ENCODE measurements around the gene NBPF1.
"Not testable (repeated sequence)": the region's sequence is repeated elsewhere in the genome, so short reads cannot be mapped to it uniquely, and the experiment has no call there.

The NBPF1 gene

DNA sequence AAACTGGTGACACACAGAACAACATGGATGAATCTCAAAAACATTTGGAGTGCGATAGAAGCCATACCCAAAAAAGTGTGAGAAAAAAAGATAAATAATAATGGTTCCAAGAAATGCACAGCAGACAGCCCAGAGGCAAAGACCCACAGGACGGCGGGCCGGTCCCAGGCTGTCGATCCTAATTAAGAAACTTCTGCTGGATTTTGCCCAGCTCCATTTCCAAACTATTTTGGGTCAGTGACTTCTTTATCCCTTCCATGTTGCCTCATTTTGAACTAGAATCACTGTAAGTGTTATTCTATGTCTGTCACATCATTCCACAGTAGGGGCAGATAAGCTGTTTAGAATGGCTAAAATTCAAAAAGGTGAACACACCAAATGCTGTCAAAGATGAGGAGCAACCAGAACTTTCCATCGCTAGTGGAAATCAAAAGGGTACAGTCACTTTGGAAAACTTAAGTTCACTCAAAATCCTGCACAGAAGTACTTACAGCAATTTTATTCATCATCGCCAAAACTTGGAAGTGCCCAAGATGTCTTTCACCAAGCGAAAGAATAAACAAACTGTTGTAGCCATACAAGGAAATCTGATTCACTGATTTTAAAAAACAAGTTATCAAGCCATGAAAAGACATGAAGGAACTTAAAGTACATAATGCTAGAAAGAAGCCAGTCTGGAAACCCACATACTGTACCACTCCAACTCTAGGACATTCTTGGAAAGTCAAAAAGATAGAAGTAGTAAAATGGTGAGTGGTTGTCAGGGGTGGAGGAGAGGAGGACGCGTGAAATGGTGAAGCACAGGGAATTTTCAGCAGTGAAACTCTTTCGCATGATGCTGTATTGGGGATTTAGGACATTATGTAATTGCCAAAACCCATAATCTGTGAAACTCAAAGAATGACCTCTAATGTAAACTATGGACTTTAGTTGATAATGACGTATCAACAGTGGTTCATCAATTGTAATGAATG, 7.5 kb downstream of the NBPF1 start:
- DNase-seq (ENCODE audit: low spot score), result no peak

DNA sequence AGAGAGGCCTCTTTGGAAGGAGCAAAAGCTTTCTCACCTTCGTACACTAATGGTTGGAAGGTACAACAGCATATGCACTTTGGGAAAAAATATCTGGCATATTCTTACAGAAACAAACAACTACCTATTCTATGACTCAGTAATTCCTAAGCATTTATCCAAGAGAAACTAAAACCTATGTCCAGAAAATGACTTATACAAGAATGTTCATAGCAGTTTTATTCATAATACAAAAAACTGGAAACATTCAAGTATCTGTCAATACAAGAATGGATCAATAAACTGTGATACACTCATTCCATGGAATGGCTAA, 8.2 kb downstream of the NBPF1 start:
- DNase-seq (ENCODE audit: low spot score), result no peak

DNA sequence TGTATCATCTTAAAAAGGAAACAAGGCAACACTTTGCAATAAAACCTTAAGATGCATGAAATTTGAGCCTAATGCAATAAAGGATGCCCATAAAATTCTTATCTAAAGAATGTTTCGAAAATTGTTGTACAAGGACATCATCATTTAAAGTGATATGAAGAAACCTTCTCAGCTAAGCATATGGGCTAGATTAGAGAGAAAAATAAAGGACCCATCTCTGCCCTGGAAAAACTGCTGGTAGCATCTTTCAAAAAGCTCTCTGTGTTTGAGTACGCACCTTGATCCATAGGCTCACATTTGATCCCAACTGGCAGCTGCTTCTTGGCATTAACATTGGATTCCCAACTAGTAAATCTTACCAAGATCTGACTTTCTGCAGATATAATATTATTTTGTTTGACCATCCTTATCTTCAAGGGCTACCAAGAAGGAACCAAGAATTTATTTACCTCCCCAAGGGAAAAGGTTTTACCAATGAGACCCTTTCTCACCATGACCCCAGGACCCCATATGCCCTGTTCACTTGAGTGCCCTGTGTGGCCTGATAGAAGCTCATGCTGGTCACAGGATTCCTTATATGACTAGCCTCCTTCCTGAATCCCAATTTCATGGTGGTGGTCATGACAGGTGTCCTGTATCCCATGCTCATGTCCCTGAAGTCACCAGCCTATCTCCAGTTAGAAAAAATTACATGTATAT, 8.7 kb downstream of the NBPF1 start:
- DNase-seq (ENCODE audit: low spot score), result not testable (repeated sequence)

DNA sequence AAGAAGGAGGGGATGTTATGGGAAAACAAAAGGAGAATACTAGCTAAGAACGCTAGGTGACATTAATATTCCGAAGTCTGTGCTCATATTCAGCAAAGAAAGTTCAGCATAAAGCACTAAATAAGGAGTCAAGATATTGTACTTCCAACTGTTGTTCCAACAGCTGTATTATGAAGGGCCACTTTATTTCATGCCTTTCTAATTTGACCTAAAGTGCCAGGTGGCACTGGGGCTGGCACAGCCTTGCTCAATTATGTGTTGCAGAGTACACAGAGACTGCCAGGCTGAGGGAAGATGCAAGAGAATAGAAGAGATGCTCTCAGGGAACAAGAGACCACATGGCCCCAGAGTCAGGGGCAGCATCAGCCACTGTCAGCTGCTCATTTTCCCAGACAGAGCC, 9.7 kb downstream of the NBPF1 start:
- DNase-seq (ENCODE audit: low spot score), result not testable (repeated sequence)

DNA sequence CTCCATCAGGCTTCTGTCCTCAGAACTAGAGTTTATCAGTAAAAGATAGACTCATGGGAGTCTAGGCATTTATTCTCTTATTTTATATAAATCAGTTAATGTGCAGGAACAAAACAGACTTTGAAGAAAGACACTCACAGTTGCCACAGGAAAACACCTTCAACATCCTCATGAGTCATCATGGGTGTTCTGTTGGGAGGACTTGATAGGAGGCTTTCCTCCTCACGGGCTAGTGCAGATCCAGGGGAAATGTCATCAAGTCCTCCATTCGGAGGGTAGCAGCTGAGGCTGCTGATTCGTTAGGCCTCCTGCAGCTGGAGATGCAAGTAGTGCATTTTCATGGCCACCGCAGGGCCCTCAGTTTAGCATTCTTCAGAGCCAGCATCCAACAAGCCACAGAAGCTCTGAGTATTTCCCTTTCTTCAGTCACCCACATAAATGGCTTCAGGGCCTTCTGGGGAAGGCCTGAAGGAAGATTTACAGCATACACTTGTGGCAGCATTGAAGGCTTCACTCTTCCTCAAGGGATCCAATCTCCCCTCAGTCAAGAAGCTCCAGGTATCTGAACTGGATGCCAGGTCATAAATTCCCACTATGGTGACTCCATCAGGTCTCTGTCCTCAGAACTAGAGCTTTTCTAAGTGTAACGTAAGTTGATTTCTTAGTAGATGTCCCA, 10.9 kb downstream of the NBPF1 start:
- DNase-seq (ENCODE audit: low spot score), result not testable (repeated sequence)

DNA sequence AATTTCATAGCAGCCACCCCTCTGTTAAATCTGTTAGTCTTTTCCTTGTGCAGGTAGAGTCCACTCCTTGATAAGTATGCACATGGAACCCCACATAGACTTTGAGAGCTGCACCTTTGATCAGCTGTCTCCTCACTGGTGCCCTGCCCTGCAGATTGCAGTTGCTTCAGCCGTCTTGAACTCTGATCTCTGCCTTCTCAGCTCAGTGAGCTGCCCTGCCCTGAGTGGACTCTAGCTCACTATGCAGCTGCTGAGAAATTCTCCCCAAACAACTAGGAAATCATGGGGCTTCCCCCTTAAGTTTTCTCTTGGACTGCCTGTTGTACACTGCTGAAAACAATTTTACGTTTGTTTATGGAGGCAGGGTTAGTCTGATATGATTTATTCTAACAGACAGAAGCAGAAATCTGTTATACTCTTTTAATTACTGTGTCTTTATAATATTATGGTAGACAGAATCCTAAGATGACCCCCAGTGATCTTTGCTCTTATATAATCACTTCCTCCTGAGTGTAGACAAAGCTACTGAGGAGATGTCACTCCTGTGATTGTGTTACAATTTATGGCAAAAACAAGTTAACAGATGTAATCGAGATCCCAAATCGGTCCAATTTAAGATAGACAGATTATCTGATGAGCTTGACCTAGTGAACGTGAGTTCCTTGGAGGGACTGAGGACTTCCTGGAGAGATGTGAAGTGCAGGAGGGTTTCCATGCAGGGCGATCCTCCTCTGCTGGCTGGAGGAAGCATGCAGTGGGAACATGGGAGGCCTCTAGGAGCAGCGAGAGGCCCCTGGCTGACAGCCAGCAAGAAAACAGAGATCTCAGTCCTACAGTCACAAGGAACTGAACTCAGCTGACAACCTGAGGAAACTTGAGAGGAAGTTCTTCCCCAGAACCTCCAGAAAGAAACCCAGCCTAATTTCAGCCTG, 12.2 kb downstream of the NBPF1 start:
- not testable (repeated sequence) for DNase-seq (ENCODE audit: low spot score)

DNA sequence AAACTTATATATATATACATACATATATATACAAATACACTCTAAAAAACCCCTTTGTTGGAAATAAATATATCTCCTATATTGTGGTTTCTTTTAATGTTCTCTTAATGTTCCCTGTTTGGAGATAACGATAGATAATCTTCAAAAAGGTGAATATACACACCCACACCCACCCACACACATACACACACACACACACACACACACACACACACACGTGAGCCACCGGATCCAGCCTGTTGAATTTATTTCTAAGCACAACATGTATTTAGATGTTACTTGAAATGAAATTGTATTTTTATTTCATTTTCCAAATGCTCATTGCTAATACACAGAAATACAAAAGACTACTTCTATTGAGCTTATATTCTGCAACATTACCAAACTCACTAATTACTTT, 14.0 kb downstream of the NBPF1 start:
- DNase-seq (ENCODE audit: low spot score), result not testable (repeated sequence)

DNA sequence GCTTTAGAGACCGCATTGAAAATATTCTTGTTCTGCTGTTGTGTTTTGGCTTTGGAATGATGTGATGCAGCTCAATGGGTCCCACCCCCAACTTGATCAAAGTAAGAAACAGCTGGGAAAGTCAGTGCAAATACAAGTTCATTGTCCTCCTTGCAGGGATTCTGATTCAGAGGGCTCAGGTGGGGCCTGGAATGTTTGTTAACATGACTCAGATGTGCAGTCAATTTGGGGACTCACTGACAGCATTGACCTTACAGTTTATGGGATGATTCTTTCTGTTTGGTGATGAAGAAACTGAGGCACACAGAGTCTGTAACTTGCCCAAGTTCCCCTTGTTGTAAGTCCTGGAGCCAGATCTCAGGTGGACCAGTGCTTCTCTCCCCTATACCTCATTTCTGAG, 18.1 kb downstream of the NBPF1 start:
- DNase-seq (ENCODE audit: low spot score), result not testable (repeated sequence)

DNA sequence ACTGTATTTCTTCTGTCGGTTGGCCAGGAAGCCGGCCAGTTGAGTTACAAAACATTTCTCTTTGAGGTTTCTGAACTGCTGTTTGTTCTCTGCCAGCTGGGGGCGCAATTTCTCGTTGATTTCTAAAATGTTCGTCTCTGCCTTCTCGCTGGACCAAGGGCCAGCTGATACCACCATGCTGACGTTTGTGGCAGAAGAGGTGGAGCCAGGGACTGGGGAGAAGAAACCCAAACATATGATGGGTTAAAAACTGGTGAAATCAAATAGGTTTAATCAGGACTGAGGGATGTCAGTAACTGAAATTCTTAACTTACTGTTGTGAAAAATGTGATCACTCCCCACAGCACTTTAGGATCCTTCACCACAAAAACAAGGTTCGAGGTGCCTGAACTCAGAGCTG, 21.5 kb downstream of the NBPF1 start:
- not testable (repeated sequence) for DNase-seq (ENCODE audit: low spot score)

DNA sequence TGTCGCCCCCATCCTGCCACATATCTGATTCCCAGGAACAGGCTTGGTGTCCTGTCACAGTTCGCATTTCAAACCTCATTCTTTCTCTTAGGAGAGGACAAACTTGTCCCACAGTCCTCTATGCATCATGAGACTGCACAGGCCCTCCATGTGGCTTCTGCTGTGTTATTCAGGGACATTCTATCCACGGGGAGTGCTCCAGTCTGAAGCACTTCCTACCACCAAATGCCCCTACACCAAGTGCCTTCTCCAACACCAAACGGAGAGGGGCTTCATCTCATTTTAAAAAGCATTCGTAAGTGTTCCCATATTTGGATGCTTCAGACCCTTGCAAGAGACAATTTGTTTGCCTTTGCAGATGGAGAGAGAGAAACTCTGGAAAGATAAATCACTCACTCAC, 25.3 kb downstream of the NBPF1 start:
- not testable (repeated sequence) for DNase-seq (ENCODE audit: low spot score)

DNA sequence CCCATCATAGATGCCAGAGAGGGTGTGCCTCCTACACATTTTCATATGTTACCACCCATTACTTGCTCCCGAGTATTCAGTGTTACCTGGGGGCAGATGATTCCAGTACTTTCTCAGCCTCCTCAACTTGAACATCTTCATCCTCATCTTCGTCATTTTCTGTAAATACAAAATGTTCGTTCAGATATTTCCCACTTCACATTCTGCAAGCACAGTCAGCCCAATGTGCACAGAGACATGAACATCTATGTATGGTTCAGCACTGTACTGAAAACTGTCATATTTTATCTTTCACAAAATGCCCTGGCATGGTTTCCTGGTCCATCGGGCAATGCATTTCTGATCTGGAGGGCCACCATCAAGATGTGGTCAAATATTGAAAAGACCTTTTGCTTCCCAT, 25.7 kb downstream of the NBPF1 start:
- DNase-seq (ENCODE audit: low spot score), result not testable (repeated sequence)

DNA sequence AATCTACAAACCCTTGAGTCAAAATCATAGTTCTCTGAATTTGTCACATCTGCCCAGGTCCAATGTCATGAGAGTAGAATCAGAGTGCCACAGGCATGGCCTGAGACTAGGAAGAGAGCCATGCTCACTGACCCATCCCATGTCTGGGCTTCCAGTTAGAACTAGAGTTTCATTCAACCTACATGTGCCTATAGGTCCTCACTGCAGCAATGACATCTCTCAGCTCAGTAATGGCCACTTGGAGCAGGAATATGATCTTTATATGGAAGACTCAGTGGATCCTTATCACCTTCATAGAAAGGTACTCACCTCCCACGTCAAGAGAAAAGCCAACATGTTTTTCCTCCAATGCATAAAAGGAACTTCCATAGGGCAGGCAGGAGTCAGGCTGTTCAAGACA, 48.0 kb downstream of the NBPF1 start:
- DNase-seq (ENCODE audit: low spot score), result not testable (repeated sequence)

DNA sequence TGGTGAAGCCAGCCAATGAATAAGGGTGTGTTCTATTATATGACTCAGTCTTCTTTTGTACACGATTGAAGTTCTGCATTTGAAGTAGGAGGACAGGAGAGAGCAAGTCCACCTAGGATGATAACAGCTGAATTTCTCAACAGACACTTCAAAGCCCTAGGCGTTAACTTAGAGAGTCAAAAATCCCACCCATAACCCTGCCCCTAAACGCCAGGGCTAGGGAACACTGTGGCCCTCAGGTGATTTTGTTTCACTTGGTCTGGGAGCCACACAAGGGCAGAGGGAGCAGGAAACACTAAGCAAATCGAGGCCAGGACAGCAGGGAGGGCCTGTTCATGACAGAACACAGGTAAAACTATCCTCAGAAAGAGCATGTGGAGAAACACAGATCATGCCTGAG, 52.3 kb downstream of the NBPF1 start:
- DNase-seq (ENCODE audit: low spot score), result not testable (repeated sequence)

DNA sequence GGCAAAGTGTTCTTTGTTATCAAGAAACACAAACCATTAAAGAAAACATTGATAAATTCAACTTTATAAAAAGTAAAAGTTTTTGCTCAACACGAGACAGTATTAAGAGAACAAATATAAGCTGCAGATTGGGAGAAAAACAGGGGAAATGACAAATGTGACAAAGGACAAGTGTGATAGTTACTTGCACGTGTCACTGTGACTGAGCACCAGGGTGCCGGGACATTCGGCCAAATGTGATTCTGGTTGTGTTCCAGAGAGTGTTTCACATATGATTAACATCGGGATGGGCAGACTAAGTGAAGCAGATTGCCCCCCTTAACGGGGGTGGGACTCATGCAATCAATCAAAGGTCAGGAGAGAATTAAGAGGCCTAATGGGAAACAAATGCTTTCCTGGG, 52.9 kb downstream of the NBPF1 start:
- DNase-seq (ENCODE audit: low spot score), result not testable (repeated sequence)

DNA sequence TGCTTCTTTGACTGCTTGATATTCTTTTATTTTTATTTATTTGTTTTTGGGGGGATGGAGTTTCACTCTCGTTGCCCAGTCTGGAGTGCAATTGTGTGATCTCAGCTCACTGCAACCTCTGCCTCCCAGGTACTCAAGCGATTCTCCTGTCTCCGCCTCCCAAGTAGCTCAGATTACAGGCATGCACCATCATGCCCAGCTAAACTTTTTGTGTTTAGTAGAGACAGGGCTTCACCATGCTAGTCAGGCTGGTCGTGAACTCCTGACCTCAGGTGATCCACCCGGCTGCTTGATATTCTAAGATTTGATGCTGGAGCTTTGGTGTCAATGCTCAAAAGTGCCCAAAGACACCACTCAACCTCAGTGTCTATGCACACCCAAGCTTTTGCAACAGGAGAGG, 53.7 kb downstream of the NBPF1 start:
- DNase-seq (ENCODE audit: low spot score), result not testable (repeated sequence)

DNA sequence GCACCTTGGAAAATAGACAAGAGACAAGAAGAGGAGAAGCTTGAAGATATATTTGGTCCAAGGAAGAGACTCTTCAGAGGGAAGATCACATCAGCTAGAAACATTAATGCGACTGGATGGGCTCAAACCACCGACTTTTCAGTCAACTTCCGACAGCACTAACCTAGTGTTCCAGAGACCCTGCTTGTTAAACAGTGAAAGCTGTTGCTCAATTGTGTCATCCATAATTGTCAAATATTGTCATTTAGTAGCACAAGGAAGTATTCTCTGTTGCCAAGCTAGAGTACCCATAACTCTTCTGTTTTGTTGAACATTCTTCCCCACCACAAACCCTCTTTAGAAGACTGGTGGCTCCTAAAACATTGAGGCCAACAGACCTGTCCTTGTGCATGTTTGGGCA, 56.3 kb downstream of the NBPF1 start:
- not testable (repeated sequence) for DNase-seq (ENCODE audit: low spot score)

DNA sequence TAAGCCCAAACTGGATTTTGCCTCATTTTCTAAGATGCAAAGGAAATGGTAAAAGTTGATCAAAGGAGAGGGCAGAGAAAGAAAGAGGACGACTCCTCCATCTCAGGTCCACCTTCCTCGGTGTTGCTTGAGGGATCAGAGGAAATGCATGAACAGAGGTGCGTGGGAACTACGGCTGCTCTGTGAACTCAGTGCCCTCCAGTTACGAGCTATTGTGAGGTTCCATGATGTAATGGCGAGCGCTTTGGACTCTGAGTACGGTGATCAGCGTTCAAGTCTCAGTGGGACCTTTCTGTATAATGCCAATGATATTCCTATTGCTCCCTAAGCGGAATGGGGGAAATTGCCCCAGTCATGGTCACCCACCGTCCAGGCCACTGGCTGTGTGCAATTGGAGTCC, 60.1 kb downstream of the NBPF1 start:
- not testable (repeated sequence) for DNase-seq (ENCODE audit: low spot score)

DNA sequence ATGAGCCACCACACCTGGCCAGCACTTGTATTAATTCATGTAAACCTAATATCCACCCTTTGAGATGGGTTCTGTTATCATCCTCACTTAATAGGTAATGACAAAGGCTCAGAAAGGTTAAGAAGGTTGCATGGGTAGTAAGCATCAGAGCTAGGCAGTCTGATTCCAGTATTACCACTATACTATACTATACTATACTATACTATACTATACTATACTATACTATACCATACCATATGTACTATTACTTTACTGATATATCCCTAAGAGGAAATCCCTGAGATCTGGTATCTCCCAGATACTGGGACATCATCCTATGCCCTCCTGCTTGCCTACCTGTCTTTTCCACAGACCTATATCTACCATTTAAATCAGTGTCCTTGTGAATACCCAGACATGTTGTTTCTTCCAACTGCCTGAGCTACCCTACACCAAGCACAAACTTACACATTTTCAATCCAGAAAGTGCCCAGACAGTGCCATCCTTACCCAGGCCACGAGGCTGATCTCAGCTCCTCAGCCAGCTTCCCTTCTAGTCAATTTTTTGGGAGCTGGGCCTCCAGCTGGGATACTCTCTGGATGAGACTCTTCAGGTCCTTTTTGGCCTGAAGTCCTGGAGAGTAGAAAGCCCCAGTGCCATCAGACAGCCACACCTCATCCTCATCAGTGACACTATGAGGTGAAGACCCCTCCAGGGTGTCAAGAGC, 63.0 kb downstream of the NBPF1 start:
- DNase-seq (ENCODE audit: low spot score), result not testable (repeated sequence)

DNA sequence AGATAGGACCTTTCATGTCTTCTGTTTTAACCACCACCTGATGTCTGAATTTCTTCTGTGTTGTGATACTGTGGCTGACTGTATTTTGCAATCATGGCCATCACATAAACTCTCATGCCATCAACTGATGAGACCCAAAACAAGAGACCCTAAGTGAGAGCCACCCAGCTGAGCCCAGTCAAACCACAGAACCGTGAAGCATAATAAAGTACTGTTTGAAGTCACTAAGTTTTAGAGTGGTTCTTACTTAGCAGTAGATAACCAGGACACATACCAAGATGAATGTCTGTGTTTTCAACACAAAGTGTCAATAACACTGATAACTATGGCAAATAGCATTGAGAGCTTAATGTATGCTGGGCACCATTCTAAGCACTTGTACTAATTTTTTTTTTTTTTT, 63.8 kb downstream of the NBPF1 start:
- DNase-seq (ENCODE audit: low spot score), result not testable (repeated sequence)

DNA sequence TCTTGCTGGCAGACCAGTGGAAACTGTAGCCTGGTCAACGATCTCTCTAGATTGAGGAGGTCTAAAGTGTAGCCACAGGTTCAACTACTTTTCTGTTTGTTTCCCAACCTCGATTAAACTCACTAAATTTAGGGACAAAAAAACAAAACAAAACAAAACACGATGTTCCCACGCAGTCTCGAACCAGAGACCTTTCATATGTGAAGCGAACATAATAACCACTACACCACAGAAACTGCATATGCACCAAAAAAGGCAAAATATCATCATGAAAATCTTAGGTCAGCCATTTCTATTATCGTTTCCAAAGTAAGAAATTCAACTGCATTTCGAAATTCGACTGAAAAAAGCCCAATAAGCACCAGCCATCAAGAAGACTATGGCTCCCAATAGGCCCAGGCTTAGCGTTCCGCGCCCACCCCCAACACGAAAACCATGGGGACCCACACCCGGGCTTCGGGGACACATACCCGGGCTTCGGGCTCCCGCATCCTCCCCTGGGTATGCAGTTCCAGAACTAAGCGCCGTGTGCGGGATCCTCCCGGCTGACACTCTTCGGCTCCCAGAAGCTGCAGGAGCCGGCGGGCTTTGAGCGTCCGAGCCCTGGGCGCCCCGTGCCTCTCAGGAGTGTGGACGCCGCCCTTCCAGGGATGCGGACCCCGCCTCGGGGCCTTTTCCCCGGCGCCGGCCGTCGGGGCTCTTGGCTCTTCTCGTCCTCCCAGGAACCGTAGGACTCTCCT, 65.7 kb downstream of the NBPF1 start:
- not testable (repeated sequence) for DNase-seq (ENCODE audit: low spot score)

Measured in iPS-NIHi11 (cell line).